OCI-LY3 (cell line): ENCODE data around the gene PARD3B.

Source experiments
- EZH2phosphoT487 ChIP-seq: fragments of 200-600 bp; shearing (Covaris generic); IDR thresholded peaks from 2 replicates; pipeline ENCODE4 v1.6.1; 2018; ENCODE audit warnings: antibody characterized with exemption, mixed run types, low read depth
- TF ChIP-seq, protein P1 (sequence below): fragments of 200-600, 300-600 bp; sonication (generic); IDR thresholded peaks from 2 replicates; pipeline ENCODE4 v1.5.1; 2014; ENCODE audit warnings: antibody characterized with exemption, low read length, low read depth

DNA sequence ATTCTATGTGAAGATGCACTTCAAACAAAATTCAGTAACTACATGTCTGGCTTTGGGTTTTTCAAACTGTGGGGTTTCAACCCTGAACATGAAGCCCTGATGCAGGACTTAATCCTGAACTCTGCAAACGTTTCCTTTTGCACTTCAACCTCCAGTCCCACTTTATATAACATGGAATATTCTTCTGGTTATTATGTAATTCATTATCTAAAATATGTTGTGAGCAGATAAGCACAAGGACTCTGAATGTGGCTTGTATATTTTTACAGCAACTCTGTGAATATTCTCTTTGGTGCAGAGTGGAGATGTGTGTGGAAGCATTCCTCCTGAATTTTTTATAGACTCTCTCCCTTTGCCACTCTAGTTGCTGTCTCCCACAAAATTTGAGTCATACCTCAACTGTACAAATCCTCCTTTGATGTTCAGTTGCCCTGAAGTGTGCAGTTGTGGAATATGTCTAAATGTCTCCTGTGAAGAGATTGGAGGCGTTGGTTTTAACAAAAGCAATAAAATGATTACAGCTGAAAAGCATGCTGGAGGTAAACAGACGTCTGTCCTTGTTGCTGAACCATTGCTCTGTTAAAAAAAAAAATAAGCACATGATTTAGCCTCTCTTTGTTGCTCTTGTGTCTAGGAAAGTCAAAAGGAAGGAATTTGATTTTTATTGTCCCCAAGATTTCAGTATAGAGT, 931.9 kb downstream of the PARD3B start:
- TF ChIP-seq, protein P1, sequence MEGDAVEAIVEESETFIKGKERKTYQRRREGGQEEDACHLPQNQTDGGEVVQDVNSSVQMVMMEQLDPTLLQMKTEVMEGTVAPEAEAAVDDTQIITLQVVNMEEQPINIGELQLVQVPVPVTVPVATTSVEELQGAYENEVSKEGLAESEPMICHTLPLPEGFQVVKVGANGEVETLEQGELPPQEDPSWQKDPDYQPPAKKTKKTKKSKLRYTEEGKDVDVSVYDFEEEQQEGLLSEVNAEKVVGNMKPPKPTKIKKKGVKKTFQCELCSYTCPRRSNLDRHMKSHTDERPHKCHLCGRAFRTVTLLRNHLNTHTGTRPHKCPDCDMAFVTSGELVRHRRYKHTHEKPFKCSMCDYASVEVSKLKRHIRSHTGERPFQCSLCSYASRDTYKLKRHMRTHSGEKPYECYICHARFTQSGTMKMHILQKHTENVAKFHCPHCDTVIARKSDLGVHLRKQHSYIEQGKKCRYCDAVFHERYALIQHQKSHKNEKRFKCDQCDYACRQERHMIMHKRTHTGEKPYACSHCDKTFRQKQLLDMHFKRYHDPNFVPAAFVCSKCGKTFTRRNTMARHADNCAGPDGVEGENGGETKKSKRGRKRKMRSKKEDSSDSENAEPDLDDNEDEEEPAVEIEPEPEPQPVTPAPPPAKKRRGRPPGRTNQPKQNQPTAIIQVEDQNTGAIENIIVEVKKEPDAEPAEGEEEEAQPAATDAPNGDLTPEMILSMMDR, result no peak
- TF ChIP-seq EZH2phosphoT487, result no peak
